Sigmoid colon (tissue), 7 donors: Measurements from ENCODE around the gene C10orf120. TPM values are rescaled to one million over a fixed set of nuclear protein-coding genes. Genes with fewer than 3 reads are reported as not detected.

Experiments used
- DNase-seq: peaks from one replicate; pipeline ENCODE4 v3.0.0-alpha.2; 2019
- H3K27ac ChIP-seq, 4 donors: fragments of 200-600 bp; sonication (generic); one replicate each; pipeline ENCODE4 v1.5.1; 2016 to 2019; ENCODE audit warnings: mild to moderate bottlenecking in 1 of 4
- H3K27me3 ChIP-seq, 3 donors: fragments of 200-600 bp; sonication (generic); one replicate each; pipeline ENCODE4 v1.5.1; 2019; ENCODE audit warnings: mild to moderate bottlenecking in 1 of 3
- H3K36me3 ChIP-seq, 4 donors: fragments of 200-600 bp; sonication (generic); one replicate each; pipeline ENCODE4 v1.5.1; 2016 to 2019
- H3K4me1 ChIP-seq, 4 donors: fragments of 200-600 bp; sonication (generic); one replicate each; pipeline ENCODE4 v1.5.1; 2017 to 2019
- H3K4me3 ChIP-seq, 4 donors: fragments of 200-600 bp; sonication (generic); one replicate each; pipeline ENCODE4 v1.5.1; 2017 to 2019; ENCODE audit warnings: mild to moderate bottlenecking in 2 of 4, moderate library complexity in 1 of 4
- H3K9me3 ChIP-seq, 4 donors: fragments of 200-600 bp in 3 of 4; sonication (generic) in 3 of 4; one replicate each; pipeline versions ENCODE4 v1.5.1 to v1.6.1; 2013 to 2019
- EP300 ChIP-seq, 4 donors: sonication (generic); formaldehyde crosslinking; IDR thresholded peaks; one replicate each; pipeline ENCODE4 v1.6.1; 2017; ENCODE audit warnings: antibody characterized with exemption in 4 of 4
- POLR2A ChIP-seq, 2 donors: fragments of 450-650 bp; IDR thresholded peaks; one replicate each; pipeline ENCODE4 v1.6.1; 2016; ENCODE audit warnings: antibody characterized with exemption in 2 of 2, mild to moderate bottlenecking in 2 of 2, moderate library complexity in 2 of 2
- POLR2AphosphoS5 ChIP-seq, 4 donors: sonication (generic); formaldehyde crosslinking; IDR thresholded peaks; one replicate each; pipeline ENCODE4 v1.6.1; 2017; ENCODE audit warnings: antibody characterized with exemption in 4 of 4
- WGBS, 2 donors: extraction: QIAGEN DNeasy Blood & Tissue Kit; methylation state at CpG; one replicate each; pipeline ENCODE4 v1.1.7; 2013; 5-methylcytosine and 5-hydroxymethylcytosine counted together
- intact Hi-C: fragments of 100-400 bp; cut with DNase I; formaldehyde crosslinking; loops from one replicate; pipeline ENCODE4 v1.15.1; 2023
- polyA plus RNA-seq, 3 donors: library from polyadenylated mRNA; stranded (reverse); fragments of 200-250 nt; gene quantifications; one replicate each; pipeline ENCODE4 v1.2.3, GENCODE V29; 2013
- total RNA-seq, 4 donors: library from RNA; depleted of rRNA; stranded (reverse); fragments of >200 nt; gene quantifications; one replicate each; pipeline ENCODE4 v1.1.0, GENCODE V29; 2016
- TF ChIP-seq, protein P1 (sequence below), 4 experiments: fragments of 450-650 bp in 3 of 4; fragments of 200-600 bp in 1 of 4; IDR thresholded peaks; one replicate each; pipeline ENCODE4 v1.5.1; 2016 to 2019; ENCODE audit warnings: antibody characterized with exemption in 4 of 4, mild to moderate bottlenecking in 3 of 4, moderate library complexity in 2 of 4
- donor health status: healthy with polysubstance abuse.
- donor health status: Bipolar disorder and iron deficiency.
- donor health status: healthy.

Gene C10orf120
- total and polyA plus RNA-seq, 7 donors = not detected

DNA sequence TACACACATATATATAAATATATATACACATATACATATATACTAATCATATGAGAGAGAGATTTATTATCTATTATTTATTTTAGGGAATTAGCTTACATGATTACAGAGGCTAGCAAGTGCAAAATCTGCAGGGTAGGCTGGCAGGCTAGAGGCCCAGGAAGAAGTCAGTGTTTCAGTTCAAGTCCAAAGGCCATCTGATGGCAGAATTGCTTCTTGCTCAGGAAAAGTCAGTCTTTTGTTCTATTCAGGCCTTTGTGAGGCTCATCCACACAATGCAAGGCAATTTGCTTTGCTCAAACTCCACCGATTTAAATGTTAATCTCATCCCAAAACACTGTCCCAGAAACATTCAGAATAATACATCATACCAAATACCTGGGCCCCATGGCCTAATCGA lies 2.6 kb upstream of the C10orf120 start:
- TF ChIP-seq EP300 (IDR thresholded peaks at IDR 0.05) (no peak), POLR2AphosphoS5 (IDR thresholded peaks at IDR 0.05) (no peak), POLR2A (IDR thresholded peaks at IDR 0.05) (no peak)
- TF ChIP-seq, protein P1, sequence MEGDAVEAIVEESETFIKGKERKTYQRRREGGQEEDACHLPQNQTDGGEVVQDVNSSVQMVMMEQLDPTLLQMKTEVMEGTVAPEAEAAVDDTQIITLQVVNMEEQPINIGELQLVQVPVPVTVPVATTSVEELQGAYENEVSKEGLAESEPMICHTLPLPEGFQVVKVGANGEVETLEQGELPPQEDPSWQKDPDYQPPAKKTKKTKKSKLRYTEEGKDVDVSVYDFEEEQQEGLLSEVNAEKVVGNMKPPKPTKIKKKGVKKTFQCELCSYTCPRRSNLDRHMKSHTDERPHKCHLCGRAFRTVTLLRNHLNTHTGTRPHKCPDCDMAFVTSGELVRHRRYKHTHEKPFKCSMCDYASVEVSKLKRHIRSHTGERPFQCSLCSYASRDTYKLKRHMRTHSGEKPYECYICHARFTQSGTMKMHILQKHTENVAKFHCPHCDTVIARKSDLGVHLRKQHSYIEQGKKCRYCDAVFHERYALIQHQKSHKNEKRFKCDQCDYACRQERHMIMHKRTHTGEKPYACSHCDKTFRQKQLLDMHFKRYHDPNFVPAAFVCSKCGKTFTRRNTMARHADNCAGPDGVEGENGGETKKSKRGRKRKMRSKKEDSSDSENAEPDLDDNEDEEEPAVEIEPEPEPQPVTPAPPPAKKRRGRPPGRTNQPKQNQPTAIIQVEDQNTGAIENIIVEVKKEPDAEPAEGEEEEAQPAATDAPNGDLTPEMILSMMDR (IDR thresholded peaks at IDR 0.05) = no peak
- WGBS, 2 donors = 49 to 72% methylated on average over 2 of the region's 2 CpGs
- intact Hi-C loops = loop anchor here (10.0 kb wide), 1 partner anchor 137 kb away; the partner anchor contains the start of gene DMBT1
- H3K9me3 ChIP-seq = no peaks in the 10 kb centered on the region
- no peaks in the 10 kb centered on the region for H3K4me1 ChIP-seq
- H3K27ac ChIP-seq = no peak overlapping the region
- no peaks in the 10 kb centered on the region for H3K36me3 ChIP-seq
- no peaks in the 10 kb centered on the region for H3K27me3 ChIP-seq
- H3K4me3 ChIP-seq = no peak overlapping the region
- no peak for DNase-seq

DNA sequence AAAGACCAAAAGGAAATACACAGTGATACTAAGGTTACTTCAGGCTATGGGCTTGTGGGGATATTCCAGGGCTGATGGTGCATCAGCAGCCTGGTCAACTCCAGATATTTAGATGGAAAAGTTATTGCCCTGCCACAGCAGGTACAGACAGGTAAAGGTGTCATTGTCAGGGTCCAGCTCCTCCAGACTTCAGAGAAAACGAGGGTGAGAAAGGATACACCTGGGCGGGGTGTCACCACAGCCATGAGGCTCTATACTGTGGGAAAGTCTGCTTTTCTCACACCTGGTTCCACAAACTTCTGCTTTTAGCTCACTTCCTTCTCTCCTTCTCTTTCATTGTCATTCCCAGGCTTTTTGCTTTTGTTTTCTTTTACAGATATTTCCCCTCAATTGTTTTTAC lies 2.0 kb upstream of the C10orf120 start:
- H3K36me3 ChIP-seq = no peaks in the 10 kb centered on the region
- WGBS, 2 donors = 40 to 43% methylated on average over 2 of the region's 2 CpGs
- intact Hi-C loops = loop anchor here (10.0 kb wide), 1 partner anchor 137 kb away; the partner anchor contains the start of gene DMBT1

DNA sequence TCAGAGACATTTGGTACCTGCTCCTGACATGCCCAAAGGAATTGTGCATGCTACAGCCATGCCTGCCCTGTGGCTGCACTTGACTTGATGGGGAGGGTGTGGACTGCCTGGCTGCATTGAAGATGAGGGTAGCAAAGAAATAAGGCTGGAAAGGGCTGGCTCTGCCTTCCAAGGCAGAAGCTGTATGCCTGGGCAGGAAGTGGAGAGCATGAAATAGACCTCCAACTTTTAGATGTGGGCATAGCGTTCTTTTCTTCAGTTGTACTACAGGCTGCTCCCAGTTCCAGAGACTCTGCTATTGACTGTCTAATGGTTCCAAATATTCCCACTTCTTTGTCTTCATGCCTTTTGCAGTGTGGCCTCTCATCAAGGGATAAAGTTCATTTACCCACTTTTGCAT lies 3.0 kb downstream of the C10orf120 start:
- DNase-seq = no peak
- Histone ChIP-seq H3K27me3 (no peaks in the 10 kb centered on the region), H3K4me3 (no peak overlapping the region), H3K9me3 (no peaks in the 10 kb centered on the region), H3K36me3 (no peaks in the 10 kb centered on the region), H3K4me1 (no peaks in the 10 kb centered on the region), H3K27ac (no peak overlapping the region)
- 90 to 95% methylated on average over 1 of the region's 1 CpG for WGBS, 2 donors
- intact Hi-C loops = no loop called here
- no peak for TF ChIP-seq POLR2A (IDR thresholded peaks at IDR 0.05)
- TF ChIP-seq, protein P1 (IDR thresholded peaks at IDR 0.05) = no peak
- TF ChIP-seq POLR2AphosphoS5 (IDR thresholded peaks at IDR 0.05) = no peak
- no peak for TF ChIP-seq EP300 (IDR thresholded peaks at IDR 0.05)

More for the DNA sequence above, 2.0 kb upstream of the C10orf120 start:
- Histone ChIP-seq H3K27ac (no peak overlapping the region), H3K4me1 (no peaks in the 10 kb centered on the region), H3K4me3 (no peak overlapping the region), H3K9me3 (no peaks in the 10 kb centered on the region), H3K27me3 (no peaks in the 10 kb centered on the region)
- no peak for DNase-seq
- TF ChIP-seq POLR2AphosphoS5 (IDR thresholded peaks at IDR 0.05) (no peak), POLR2A (IDR thresholded peaks at IDR 0.05) (no peak), EP300 (IDR thresholded peaks at IDR 0.05) (no peak)
- TF ChIP-seq, protein P1 (IDR thresholded peaks at IDR 0.05) = no peak

DNA sequence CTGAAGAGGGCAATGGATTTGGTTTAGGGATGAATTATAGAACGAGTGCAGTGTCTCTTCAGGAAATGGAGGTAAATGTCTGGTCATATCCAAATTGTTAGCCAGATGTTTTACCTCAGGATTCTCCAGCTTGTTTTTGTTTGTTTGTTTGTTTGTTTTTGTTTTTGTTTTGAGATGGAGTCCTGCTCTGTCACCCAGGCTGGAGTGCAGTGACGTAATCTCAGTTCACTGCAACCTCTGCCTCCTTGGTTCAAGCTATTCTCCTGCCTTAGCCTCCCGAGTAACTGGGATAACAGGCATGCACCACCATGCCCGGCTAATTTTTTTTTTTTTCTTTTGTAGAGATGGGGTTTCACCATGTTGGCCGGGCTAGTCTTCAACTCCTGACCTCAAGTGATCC lies 6.9 kb downstream of the C10orf120 start:
- H3K27me3 ChIP-seq = no peaks in the 10 kb centered on the region
- no peak for DNase-seq
- no peaks in the 10 kb centered on the region for H3K9me3 ChIP-seq
- intact Hi-C loops = no loop called here
- H3K36me3 ChIP-seq = no peaks in the 10 kb centered on the region
- no peaks in the 10 kb centered on the region for H3K4me1 ChIP-seq
- WGBS, 2 donors = 58 to 81% methylated on average over 5 of the region's 5 CpGs
- no peak overlapping the region for H3K4me3 ChIP-seq
- TF ChIP-seq POLR2AphosphoS5 (IDR thresholded peaks at IDR 0.05) (no peak), EP300 (IDR thresholded peaks at IDR 0.05) (no peak), POLR2A (IDR thresholded peaks at IDR 0.05) (no peak)
- TF ChIP-seq, protein P1 (IDR thresholded peaks at IDR 0.05) = no peak
- H3K27ac ChIP-seq = no peak overlapping the region
